Mesenchymal stem cell (in vitro differentiated cells and primary cell): Measurements from ENCODE around the gene BRWD1.

Experiments
- DNase-seq: peaks from one replicate; pipeline ENCODE4 v3.0.0-alpha.2; 2013
- H2AFZ ChIP-seq: one replicate; pipeline ENCODE4 v1.6.1; 2013; ENCODE audit warnings: low read depth, mild to moderate bottlenecking, control low read depth, inconsistent platforms, low read length, moderate library complexity
- H2AK5ac ChIP-seq: 2 replicates; pipeline ENCODE4 v1.6.1; 2013; ENCODE audit warnings: low read length, moderate library complexity, mild to moderate bottlenecking, inconsistent platforms; ENCODE audit not compliant: severe bottlenecking
- H2BK120ac ChIP-seq: one replicate; pipeline ENCODE4 v1.6.1; 2013; ENCODE audit warnings: low read depth, mild to moderate bottlenecking, inconsistent platforms, low read length, moderate library complexity
- H2BK12ac ChIP-seq, 2 experiments: one replicate each; pipeline ENCODE4 v1.6.1; 2013; ENCODE audit warnings: inconsistent platforms in 2 of 2, low read length in 2 of 2, mild to moderate bottlenecking in 2 of 2, moderate library complexity in 2 of 2, control low read depth in 1 of 2
- H2BK15ac ChIP-seq: one replicate; pipeline ENCODE4 v1.6.1; 2013; ENCODE audit warnings: mild to moderate bottlenecking, low read depth, inconsistent platforms; ENCODE audit not compliant: poor library complexity, severe bottlenecking
- H2BK5ac ChIP-seq: 2 replicates; pipeline ENCODE4 v1.6.1; 2013; ENCODE audit warnings: low read depth, mild to moderate bottlenecking, low read length, control low read depth, inconsistent platforms; ENCODE audit not compliant: poor library complexity, severe bottlenecking
- H3K14ac ChIP-seq, 2 experiments: one replicate each; pipeline ENCODE4 v1.6.1; 2013; ENCODE audit warnings: inconsistent platforms in 2 of 2, low read length in 2 of 2, control low read depth in 1 of 2, mild to moderate bottlenecking in 1 of 2, moderate library complexity in 1 of 2
- H3K18ac ChIP-seq, 2 experiments: one replicate each; pipeline ENCODE4 v1.6.1; 2013; ENCODE audit warnings: inconsistent platforms in 2 of 2, low read length in 2 of 2, control low read depth in 1 of 2, low read depth in 1 of 2, mild to moderate bottlenecking in 1 of 2
- H3K23ac ChIP-seq, 2 experiments: one replicate each; pipeline ENCODE4 v1.6.1; 2013; ENCODE audit warnings: inconsistent platforms in 2 of 2, low read length in 2 of 2, mild to moderate bottlenecking in 2 of 2, moderate library complexity in 2 of 2, control low read depth in 1 of 2
- H3K27ac ChIP-seq: 2 replicates; pipeline ENCODE4 v1.5.1; 2013; ENCODE audit warnings: mild to moderate bottlenecking, moderate library complexity, low read length, control low read depth, inconsistent platforms; ENCODE audit not compliant: poor library complexity, severe bottlenecking
- H3K27me3 ChIP-seq, 2 experiments: 2 replicates each; pipeline versions ENCODE4 v1.6.1 to v1.7.0; 2013; ENCODE audit warnings: low read length in 2 of 2, mild to moderate bottlenecking in 2 of 2, moderate library complexity in 2 of 2, control low read depth in 1 of 2, inconsistent platforms in 1 of 2; ENCODE audit not compliant: control insufficient read depth in 1 of 2, insufficient read depth in 1 of 2
- H3K36me3 ChIP-seq, 2 experiments: 2 replicates each; pipeline versions ENCODE4 v1.6.1 to v1.7.0; 2013; ENCODE audit warnings: low read length in 2 of 2, control low read depth in 1 of 2, inconsistent platforms in 1 of 2, low read depth in 1 of 2, mild to moderate bottlenecking in 1 of 2; ENCODE audit not compliant: insufficient read depth in 2 of 2, control insufficient read depth in 1 of 2
- H3K4ac ChIP-seq, 2 experiments: one replicate each; pipeline ENCODE4 v1.6.1; 2013; ENCODE audit warnings: inconsistent platforms in 2 of 2, low read length in 2 of 2, mild to moderate bottlenecking in 2 of 2, moderate library complexity in 2 of 2, control low read depth in 1 of 2, low read depth in 1 of 2
- H3K4me1 ChIP-seq: 2 replicates; pipeline ENCODE4 v1.6.1; 2013; ENCODE audit warnings: low read depth, low read length, control low read depth; ENCODE audit not compliant: control insufficient read depth, insufficient read depth
- H3K4me2 ChIP-seq: 2 replicates; pipeline ENCODE4 v1.6.1; 2013; ENCODE audit warnings: low read length, mild to moderate bottlenecking, inconsistent platforms; ENCODE audit not compliant: poor library complexity, severe bottlenecking
- H3K4me3 ChIP-seq, 2 experiments: 2 replicates each; pipeline versions ENCODE4 v1.5.1 to v1.7.0; 2013; ENCODE audit warnings: low read length in 2 of 2, mild to moderate bottlenecking in 2 of 2, control low read depth in 1 of 2, low read depth in 1 of 2; ENCODE audit not compliant: insufficient read depth in 1 of 2
- H3K79me1 ChIP-seq: replicated peaks from 2 replicates; pipeline ENCODE4 v1.6.1; 2013; ENCODE audit warnings: mild to moderate bottlenecking, control low read depth, low read length, inconsistent platforms; ENCODE audit not compliant: poor library complexity, severe bottlenecking
- H3K9ac ChIP-seq: 2 replicates; pipeline ENCODE4 v1.7.0; 2013; ENCODE audit warnings: mild to moderate bottlenecking, low read length, moderate library complexity
- H3K9me3 ChIP-seq: 2 replicates; pipeline ENCODE4 v1.7.0; 2013; ENCODE audit warnings: mild to moderate bottlenecking, low read length; ENCODE audit not compliant: control insufficient read depth
- H4K8ac ChIP-seq: one replicate; pipeline ENCODE4 v1.6.1; 2013; ENCODE audit warnings: inconsistent platforms, mild to moderate bottlenecking, low read length, moderate library complexity
- H4K91ac ChIP-seq: one replicate; pipeline ENCODE4 v1.6.1; 2013; ENCODE audit warnings: mild to moderate bottlenecking, low read length, inconsistent platforms
- WGBS: methylation state at CpG from one replicate; pipeline ENCODE4 v1.1.7; 2013; ENCODE audit warnings: mixed read lengths; 5-methylcytosine and 5-hydroxymethylcytosine counted together

BRWD1 gene

DNA sequence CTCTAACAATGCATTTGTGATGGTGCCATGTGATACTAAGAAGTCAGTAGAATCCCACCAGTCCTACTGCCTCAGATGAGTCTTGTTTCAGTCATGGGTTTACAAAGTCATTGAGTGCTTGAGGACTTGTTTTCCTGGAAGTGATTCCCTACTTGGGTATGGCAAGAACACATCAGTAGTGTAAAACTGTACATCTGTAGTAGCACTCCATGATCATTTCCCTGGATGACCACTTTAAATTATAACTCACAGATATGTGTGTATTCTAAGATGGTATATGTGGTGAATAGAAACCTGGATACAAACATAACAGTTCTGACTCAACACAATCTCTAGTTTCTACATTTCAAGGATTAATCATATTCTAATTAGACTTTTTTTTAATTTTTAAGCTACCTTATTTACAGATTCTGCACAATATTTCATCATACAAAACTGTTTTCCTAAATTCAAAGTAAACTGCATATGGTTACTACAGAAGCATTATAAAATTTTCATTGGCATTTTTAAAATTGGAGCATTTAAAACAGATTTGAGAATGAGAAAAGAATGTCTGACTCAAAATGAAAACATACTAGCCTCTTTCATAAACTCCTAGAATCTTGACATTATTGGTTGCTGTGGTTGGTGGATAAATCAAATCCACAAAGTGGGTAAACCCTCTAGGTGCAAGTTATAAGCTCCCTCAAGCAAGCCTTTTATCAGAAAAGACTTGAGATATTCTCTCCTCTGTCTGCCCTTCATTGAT lies 123.4 kb downstream of the BRWD1 start:
- no peak overlapping the region for H3K23ac ChIP-seq
- no peak overlapping the region for H3K27ac ChIP-seq
- peaks cover 8% of the 10 kb centered on the region for H3K79me1 ChIP-seq
- H3K4me3 ChIP-seq, result no peak overlapping the region
- no peak overlapping the region for H2BK12ac ChIP-seq
- H3K9me3 ChIP-seq, result no peaks in the 10 kb centered on the region
- H2AK5ac ChIP-seq, result no peak overlapping the region
- H3K36me3 ChIP-seq, result peaks cover 0 to 45% of the 10 kb centered on the region in 2 experiments
- H2AFZ ChIP-seq, result no peak overlapping the region
- H2BK120ac ChIP-seq, result no peak overlapping the region
- H3K4me2 ChIP-seq, result no peak overlapping the region
- no peak for DNase-seq
- H3K18ac ChIP-seq, result no peak overlapping the region
- no peak overlapping the region for H3K4ac ChIP-seq
- H4K91ac ChIP-seq, result no peak overlapping the region
- H2BK15ac ChIP-seq, result no peak overlapping the region
- no peak overlapping the region for H3K14ac ChIP-seq
- no peaks in the 10 kb centered on the region for H3K27me3 ChIP-seq
- no peak overlapping the region for H2BK5ac ChIP-seq
- peak overlapping the region; percentile 19 for H3K9ac ChIP-seq
- H4K8ac ChIP-seq, result no peak overlapping the region
- H3K4me1 ChIP-seq, result no peaks in the 10 kb centered on the region

DNA sequence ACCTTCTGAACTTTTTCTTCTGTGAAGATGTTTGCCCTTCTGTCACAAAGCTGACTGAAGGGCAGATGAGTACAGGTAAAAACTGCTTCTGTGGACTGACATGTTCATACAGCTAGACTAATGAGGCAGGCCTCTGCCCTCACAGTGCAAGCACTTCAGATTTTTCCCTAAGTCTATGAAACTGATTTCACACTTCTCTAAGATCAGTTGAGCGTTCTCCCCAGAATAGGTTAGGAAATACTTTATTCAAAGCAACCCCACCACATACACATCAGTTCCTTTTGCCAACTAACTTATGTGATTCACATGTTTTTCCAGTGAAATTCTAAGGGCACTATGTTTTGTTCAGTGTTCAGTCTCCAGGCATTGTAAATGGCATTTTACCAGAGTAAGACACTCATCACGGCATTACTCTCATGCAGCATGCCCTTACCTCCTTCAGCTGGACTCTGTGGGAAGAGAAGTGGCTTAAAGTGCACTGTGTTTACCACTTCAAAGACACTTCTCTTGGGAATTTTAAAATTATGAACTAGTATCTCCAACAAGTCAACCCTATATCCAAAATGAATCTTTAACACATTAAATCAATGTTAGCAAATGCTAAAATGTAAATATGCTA lies 124.8 kb downstream of the BRWD1 start:
- Histone ChIP-seq H4K91ac (no peak overlapping the region), H3K23ac (no peak overlapping the region), H3K4ac (no peak overlapping the region), H2BK120ac (no peak overlapping the region), H3K4me3 (no peak overlapping the region), H2BK15ac (no peak overlapping the region), H3K79me1 (peaks cover 8% of the 10 kb centered on the region), H3K27ac (no peak overlapping the region), H4K8ac (no peak overlapping the region), H3K4me1 (no peaks in the 10 kb centered on the region), H3K18ac (no peak overlapping the region), H3K4me2 (no peak overlapping the region), H2BK5ac (no peak overlapping the region), H3K9ac (no peak overlapping the region), H3K27me3 (no peaks in the 10 kb centered on the region), H3K14ac (no peak overlapping the region), H3K36me3 (peaks cover 0 to 31% of the 10 kb centered on the region in 2 experiments), H2AFZ (no peak overlapping the region), H3K9me3 (no peaks in the 10 kb centered on the region), H2BK12ac (no peak overlapping the region), H2AK5ac (no peak overlapping the region)
- DNase-seq, result no peak
- WGBS, result 100% methylated on average over 1 of the region's 2 CpGs

DNA sequence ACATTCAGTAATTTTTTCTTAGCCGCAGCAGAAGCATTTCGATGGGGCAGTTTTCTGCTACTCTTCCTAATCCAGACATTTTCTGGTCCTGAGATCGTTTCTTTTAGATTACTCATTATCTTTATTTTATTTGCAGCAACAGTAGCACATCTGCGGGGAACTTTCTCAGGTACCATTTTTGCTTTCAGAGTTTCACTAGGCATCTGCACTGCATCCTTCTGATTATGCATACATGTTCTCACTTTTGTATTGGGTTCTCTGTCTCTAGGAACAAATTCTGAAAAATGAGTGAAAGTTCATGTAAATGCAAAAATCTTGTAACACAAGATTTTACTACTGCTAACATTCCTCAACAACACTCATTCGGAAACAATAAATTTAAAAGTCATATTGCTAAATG lies 126.3 kb downstream of the BRWD1 start:
- WGBS, result 93% methylated on average over 4 of the region's 5 CpGs
- Histone ChIP-seq H3K4me2 (no peak overlapping the region), H4K91ac (no peak overlapping the region)

DNA sequence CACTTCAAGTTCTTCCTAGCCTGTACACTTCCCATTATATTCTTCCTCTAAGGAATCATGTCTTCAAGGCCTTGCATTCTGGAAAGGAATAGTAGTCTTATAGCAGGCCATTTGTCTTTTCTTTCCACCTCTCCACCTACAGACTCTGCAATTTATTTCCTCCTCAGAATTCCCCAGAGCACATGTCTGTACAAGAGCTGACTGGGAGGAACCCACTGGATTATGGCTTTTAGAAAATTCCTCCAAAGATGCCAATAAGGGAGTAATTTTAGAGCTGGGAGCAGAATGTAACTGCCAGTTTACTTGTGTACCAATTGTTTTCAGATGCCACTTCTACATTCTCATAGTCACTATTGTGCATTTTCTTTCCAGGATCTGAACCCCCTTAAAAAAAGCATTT lies 126.8 kb downstream of the BRWD1 start:
- Histone ChIP-seq H4K91ac (no peak overlapping the region), H3K14ac (no peak overlapping the region)

More for the DNA sequence above, 126.3 kb downstream of the BRWD1 start:
- no peak overlapping the region for H3K27ac ChIP-seq
- no peak overlapping the region for H3K4me3 ChIP-seq
- no peak overlapping the region for H3K18ac ChIP-seq
- H2BK15ac ChIP-seq, result no peak overlapping the region
- H2AK5ac ChIP-seq, result no peak overlapping the region
- H2BK5ac ChIP-seq, result no peak overlapping the region
- no peak overlapping the region for H3K4ac ChIP-seq
- H3K9me3 ChIP-seq, result no peaks in the 10 kb centered on the region
- no peak overlapping the region for H4K8ac ChIP-seq
- H3K4me1 ChIP-seq, result no peaks in the 10 kb centered on the region
- H2BK120ac ChIP-seq, result no peak overlapping the region
- peaks cover 0 to 23% of the 10 kb centered on the region in 2 experiments for H3K36me3 ChIP-seq
- H3K23ac ChIP-seq, result no peak overlapping the region
- no peak for DNase-seq
- no peak overlapping the region for H3K9ac ChIP-seq
- no peaks in the 10 kb centered on the region for H3K27me3 ChIP-seq
- no peak overlapping the region for H2BK12ac ChIP-seq
- no peak overlapping the region for H3K14ac ChIP-seq
- H2AFZ ChIP-seq, result no peak overlapping the region
- H3K79me1 ChIP-seq, result peaks cover 8% of the 10 kb centered on the region

More for the DNA sequence above, 126.8 kb downstream of the BRWD1 start:
- Histone ChIP-seq H3K27ac (peak overlapping the region; percentile 22), H2BK120ac (no peak overlapping the region), H2BK5ac (no peak overlapping the region), H2BK15ac (no peak overlapping the region), H3K4me1 (no peaks in the 10 kb centered on the region), H3K27me3 (no peaks in the 10 kb centered on the region), H2AK5ac (no peak overlapping the region), H3K9ac (no peak overlapping the region), H2AFZ (no peak overlapping the region), H3K36me3 (peaks cover 0 to 20% of the 10 kb centered on the region in 2 experiments), H3K4ac (no peak overlapping the region), H3K18ac (no peak overlapping the region), H3K9me3 (no peaks in the 10 kb centered on the region), H3K79me1 (peaks cover 8% of the 10 kb centered on the region), H2BK12ac (no peak overlapping the region), H3K4me3 (no peak overlapping the region), H3K4me2 (no peak overlapping the region), H3K23ac (no peak overlapping the region), H4K8ac (no peak overlapping the region)
- DNase-seq, result no peak
